BLaER1 (cell line): ENCODE results near the gene TTLL11.
A peak's percentile ranks its signal among the peaks of the same experiment; 100 is the strongest.
"Not testable (repeated sequence)": the region's sequence is repeated elsewhere in the genome, so short reads cannot be mapped to it uniquely, and the experiment has no call there.

Source experiments
- H3K27ac ChIP-seq: shearing (Covaris generic); formaldehyde crosslinking; 2 replicates; pipeline ENCODE4 v1.8.1; 2022
- H3K27me3 ChIP-seq: shearing (Covaris generic); formaldehyde crosslinking; 2 replicates; pipeline ENCODE4 v1.8.1; 2022
- H3K36me3 ChIP-seq: shearing (Covaris generic); formaldehyde crosslinking; 2 replicates; pipeline ENCODE4 v1.8.1; 2022
- H3K4me1 ChIP-seq: shearing (Covaris generic); formaldehyde crosslinking; 2 replicates; pipeline ENCODE4 v1.8.1; 2022
- H3K4me2 ChIP-seq: shearing (Covaris generic); formaldehyde crosslinking; 2 replicates; pipeline ENCODE4 v1.8.1; 2022
- H3K4me3 ChIP-seq: shearing (Covaris generic); formaldehyde crosslinking; 2 replicates; pipeline ENCODE4 v1.8.1; 2022
- H3K9ac ChIP-seq: shearing (Covaris generic); formaldehyde crosslinking; 2 replicates; pipeline ENCODE4 v1.8.1; 2022
- H3K9me3 ChIP-seq: shearing (Covaris generic); formaldehyde crosslinking; 2 replicates; pipeline ENCODE4 v1.8.1; 2022
- H4K20me1 ChIP-seq: shearing (Covaris generic); formaldehyde crosslinking; 2 replicates; pipeline ENCODE4 v1.8.1; 2022
- Cebpa-rat ChIP-seq: shearing (Covaris generic); IDR thresholded peaks from 2 replicates; pipeline ENCODE4 v1.8.1; 2022

Gene TTLL11

GRCh38 chr9:122011818-122012498 lies 81.2 kb downstream of the TTLL11 start:
- no peaks in the 10 kb centered on the region for H3K27me3 ChIP-seq
- H3K36me3 ChIP-seq = no peaks in the 10 kb centered on the region
- no peak for TF ChIP-seq Cebpa-rat
- no peaks in the 10 kb centered on the region for H4K20me1 ChIP-seq
- H3K9ac ChIP-seq = no peak overlapping the region
- no peaks in the 10 kb centered on the region for H3K9me3 ChIP-seq
- no peak overlapping the region for H3K4me2 ChIP-seq
- no peak overlapping the region for H3K4me3 ChIP-seq
- peaks cover 7% of the 10 kb centered on the region for H3K4me1 ChIP-seq
- H3K27ac ChIP-seq = no peak overlapping the region

GRCh38 chr9:122008559-122008958 lies 84.5 kb downstream of the TTLL11 start:
- no peaks in the 10 kb centered on the region for H3K9me3 ChIP-seq
- H3K9ac ChIP-seq = no peak overlapping the region
- TF ChIP-seq Cebpa-rat = no peak
- no peaks in the 10 kb centered on the region for H3K27me3 ChIP-seq
- H4K20me1 ChIP-seq = no peaks in the 10 kb centered on the region
- H3K4me2 ChIP-seq = no peak overlapping the region
- H3K27ac ChIP-seq = no peak overlapping the region
- no peak overlapping the region for H3K4me3 ChIP-seq
- no peaks in the 10 kb centered on the region for H3K36me3 ChIP-seq
- no peaks in the 10 kb centered on the region for H3K4me1 ChIP-seq

GRCh38 chr9:122007837-122008236 lies 85.3 kb downstream of the TTLL11 start:
- no peak for TF ChIP-seq Cebpa-rat
- H3K27ac ChIP-seq = no peak overlapping the region
- no peak overlapping the region for H3K4me2 ChIP-seq
- H3K36me3 ChIP-seq = no peaks in the 10 kb centered on the region
- H3K4me3 ChIP-seq = no peak overlapping the region
- H3K4me1 ChIP-seq = no peaks in the 10 kb centered on the region
- no peaks in the 10 kb centered on the region for H3K9me3 ChIP-seq
- H3K9ac ChIP-seq = no peak overlapping the region
- H3K27me3 ChIP-seq = no peaks in the 10 kb centered on the region
- no peaks in the 10 kb centered on the region for H4K20me1 ChIP-seq

- H3K27ac ChIP-seq = no peak overlapping the region
- no peak overlapping the region for H3K4me2 ChIP-seq
- H3K9ac ChIP-seq = no peak overlapping the region
- peaks cover 10% of the 10 kb centered on the region for H3K4me1 ChIP-seq
- no peaks in the 10 kb centered on the region for H3K27me3 ChIP-seq
- H3K36me3 ChIP-seq = no peaks in the 10 kb centered on the region
- H3K9me3 ChIP-seq = no peaks in the 10 kb centered on the region
- TF ChIP-seq Cebpa-rat = no peak
- H4K20me1 ChIP-seq = no peaks in the 10 kb centered on the region
- H3K4me3 ChIP-seq = no peak overlapping the region
Measured at GRCh38 chr9:122005597-122005996, 87.5 kb downstream of the TTLL11 start.

GRCh38 chr9:122004589-122004988 lies 88.5 kb downstream of the TTLL11 start:
- Histone ChIP-seq H4K20me1 (no peaks in the 10 kb centered on the region), H3K27ac (no peak overlapping the region), H3K36me3 (no peaks in the 10 kb centered on the region), H3K9ac (no peak overlapping the region), H3K4me3 (no peak overlapping the region), H3K4me2 (no peak overlapping the region), H3K9me3 (no peaks in the 10 kb centered on the region), H3K4me1 (peaks cover 10% of the 10 kb centered on the region), H3K27me3 (no peaks in the 10 kb centered on the region)
- no peak for TF ChIP-seq Cebpa-rat

- no peaks in the 10 kb centered on the region for H4K20me1 ChIP-seq
Measured at GRCh38 chr9:122001491-122002201, 91.5 kb downstream of the TTLL11 start.

GRCh38 chr9:122000526-122000925 lies 92.6 kb downstream of the TTLL11 start:
- H3K36me3 ChIP-seq, H4K20me1 ChIP-seq, H3K4me2 ChIP-seq, H3K27ac ChIP-seq, H3K4me3 ChIP-seq, H3K27me3 ChIP-seq, H3K9me3 ChIP-seq, H3K9ac ChIP-seq: not testable (repeated sequence)
- peaks cover 10% of the 10 kb centered on the region for H3K4me1 ChIP-seq

More at GRCh38 chr9:122001491-122002201, 91.5 kb downstream of the TTLL11 start:
- Histone ChIP-seq H3K27me3 (no peaks in the 10 kb centered on the region), H3K4me2 (peak overlapping the region; percentile 31), H3K9me3 (no peaks in the 10 kb centered on the region), H3K9ac (no peak overlapping the region), H3K4me3 (no peak overlapping the region), H3K4me1 (peaks cover 10% of the 10 kb centered on the region), H3K27ac (no peak overlapping the region), H3K36me3 (no peaks in the 10 kb centered on the region)
- TF ChIP-seq Cebpa-rat = no peak

- no peaks in the 10 kb centered on the region for H4K20me1 ChIP-seq
Measured at GRCh38 chr9:121999556-121999955, 93.6 kb downstream of the TTLL11 start.

GRCh38 chr9:121998513-121999049 lies 94.5 kb downstream of the TTLL11 start:
- H3K4me2 ChIP-seq = no peak overlapping the region
- H3K36me3 ChIP-seq = no peaks in the 10 kb centered on the region
- H3K27me3 ChIP-seq = no peaks in the 10 kb centered on the region
- no peak overlapping the region for H3K27ac ChIP-seq
- no peak overlapping the region for H3K4me3 ChIP-seq
- no peaks in the 10 kb centered on the region for H3K9me3 ChIP-seq
- H4K20me1 ChIP-seq = no peaks in the 10 kb centered on the region
- no peak for TF ChIP-seq Cebpa-rat
- peaks cover 10% of the 10 kb centered on the region for H3K4me1 ChIP-seq
- no peak overlapping the region for H3K9ac ChIP-seq

More at GRCh38 chr9:121999556-121999955, 93.6 kb downstream of the TTLL11 start:
- Histone ChIP-seq H3K4me3 (no peak overlapping the region), H3K9ac (no peak overlapping the region), H3K27me3 (no peaks in the 10 kb centered on the region), H3K4me2 (no peak overlapping the region), H3K9me3 (no peaks in the 10 kb centered on the region), H3K27ac (no peak overlapping the region), H3K36me3 (no peaks in the 10 kb centered on the region), H3K4me1 (peaks cover 10% of the 10 kb centered on the region)
- no peak for TF ChIP-seq Cebpa-rat

GRCh38 chr9:121997791-121998190 lies 95.3 kb downstream of the TTLL11 start:
- H3K9ac ChIP-seq = no peak overlapping the region
- no peaks in the 10 kb centered on the region for H3K36me3 ChIP-seq
- H3K9me3 ChIP-seq = no peaks in the 10 kb centered on the region
- no peak overlapping the region for H3K4me3 ChIP-seq
- TF ChIP-seq Cebpa-rat = no peak
- peaks cover 10% of the 10 kb centered on the region for H3K4me1 ChIP-seq
- H4K20me1 ChIP-seq = no peaks in the 10 kb centered on the region
- H3K4me2 ChIP-seq = no peak overlapping the region
- no peaks in the 10 kb centered on the region for H3K27me3 ChIP-seq
- H3K27ac ChIP-seq = no peak overlapping the region
